Left ventricle myocardium superior (tissue), 1 donor: ENCODE data around the gene C9orf40. TPM values are rescaled to one million over a fixed set of nuclear protein-coding genes. Genes with fewer than 3 reads are reported as not detected.

ENCODE experiments used
- ATAC-seq: fragments of 200-7000 bp; cut with Tn5 transposase; one replicate; pipeline ENCODE4 v1.9.1; 2020; ENCODE audit warnings: mild to moderate bottlenecking, moderate library complexity
- DNase-seq: peaks from one replicate; pipeline ENCODE4 v3.0.0-alpha.2; 2020
- intact Hi-C: fragments of 100-400 bp; cut with micrococcal nuclease; formaldehyde crosslinking; loops from one replicate; pipeline ENCODE4 v1.11.0; 2022
- long read RNA-seq: library from polyadenylated mRNA; unstranded; transcript quantifications from one replicate; pipeline ENCODE4 v2.0.0, GENCODE V29; 2021
- total RNA-seq: library from RNA; stranded (reverse); fragmentation: NEBNext Ultra II Directional; extraction: Animal tissue kit (Norgen Biotek cat#: 25700); gene quantifications from one replicate; pipeline ENCODE4 v1.2.1, GENCODE V29; 2021
- donor health status: DM: no; HTN: yes; CAD: no; lungs with severe emphysema.

Gene C9orf40
- total RNA-seq: 2.3 TPM
- long read RNA-seq, transcript C9orf40-201 (2 exons, 2,327 nt): major isoform, 6 of 6 reads
- long read RNA-seq, partial matches to known transcripts: 0 of 6 reads
- long read RNA-seq, other reads (novel, unspliced or antisense): 0 of 6 reads

- intact Hi-C loops: no loop called here
- ATAC-seq: peak; percentile 99
- DNase-seq: peak; percentile 95
Measured at GRCh38 chr9:74952201-74953151, at the start of gene C9orf40. Gene C9orf40 (minus strand): TSS chr9:74952912. CDS start chr9:74952611, 301 bp downstream.

- intact Hi-C loops: loop anchor here (2.0 kb wide), 1 partner anchor 227 kb away; no protein-coding TSS in a partner anchor
- ATAC-seq (peak; percentile 81), DNase-seq (no peak)
Measured at GRCh38 chr9:75001719-75002421, 49.2 kb upstream of the C9orf40 start.

GRCh38 chr9:75000835-75001234 lies 48.1 kb upstream of the C9orf40 start:
- DNase-seq (no peak), ATAC-seq (no peak)
- intact Hi-C loops: loop anchor here (2.0 kb wide), 1 partner anchor 226 kb away; no protein-coding TSS in a partner anchor

GRCh38 chr9:74985041-74985440 lies 32.3 kb upstream of the C9orf40 start:
- DNase-seq (no peak), ATAC-seq (no peak)
- intact Hi-C loops: no loop called here

- intact Hi-C loops: no loop called here
- ATAC-seq (no peak), DNase-seq (no peak)
Measured at GRCh38 chr9:74983709-74984108, 31.0 kb upstream of the C9orf40 start.

- intact Hi-C loops: no loop called here
Measured at GRCh38 chr9:74979844-74980243, 27.1 kb upstream of the C9orf40 start.

GRCh38 chr9:74977287-74977686 lies 24.6 kb upstream of the C9orf40 start:
- intact Hi-C loops: no loop called here
- DNase-seq (no peak), ATAC-seq (no peak)

More at GRCh38 chr9:74979844-74980243, 27.1 kb upstream of the C9orf40 start:
- ATAC-seq: no peak
- no peak for DNase-seq

GRCh38 chr9:74975538-74975937 lies 22.8 kb upstream of the C9orf40 start:
- intact Hi-C loops: no loop called here
- ATAC-seq (no peak), DNase-seq (no peak)

GRCh38 chr9:74974558-74974957 lies 21.8 kb upstream of the C9orf40 start:
- intact Hi-C loops: no loop called here
- DNase-seq: no peak
- no peak for ATAC-seq

- intact Hi-C loops: no loop called here
- no peak for ATAC-seq
- DNase-seq: no peak
Measured at GRCh38 chr9:74973714-74974113, 21.0 kb upstream of the C9orf40 start.

GRCh38 chr9:74963056-74963455 lies 10.3 kb upstream of the C9orf40 start:
- intact Hi-C loops: no loop called here
- no peak for ATAC-seq
- DNase-seq: no peak

GRCh38 chr9:74961496-74961895 lies 8.8 kb upstream of the C9orf40 start:
- intact Hi-C loops: no loop called here
- no peak for DNase-seq
- ATAC-seq: no peak

GRCh38 chr9:74960561-74960960 lies 7.8 kb upstream of the C9orf40 start:
- intact Hi-C loops: no loop called here

GRCh38 chr9:74958587-74958986 lies 5.9 kb upstream of the C9orf40 start:
- intact Hi-C loops: no loop called here
- ATAC-seq: no peak

More at GRCh38 chr9:74960561-74960960, 7.8 kb upstream of the C9orf40 start:
- ATAC-seq (no peak), DNase-seq (no peak)

GRCh38 chr9:74953235-74953751 lies 581 bp upstream of the C9orf40 start:
- intact Hi-C loops: no loop called here
- no peak for DNase-seq
- ATAC-seq: no peak

More at GRCh38 chr9:74958587-74958986, 5.9 kb upstream of the C9orf40 start:
- DNase-seq: no peak

- intact Hi-C loops: no loop called here
- peak; percentile 47 for ATAC-seq
- peak; percentile 64 for DNase-seq
Measured at GRCh38 chr9:74951725-74952151, 974 bp downstream of the C9orf40 start.

- DNase-seq (no peak), ATAC-seq (no peak)
- intact Hi-C loops: no loop called here
Measured at GRCh38 chr9:74951107-74951720, 1.5 kb downstream of the C9orf40 start.

GRCh38 chr9:74949859-74950855 lies 2.6 kb downstream of the C9orf40 start:
- intact Hi-C loops: no loop called here

More at GRCh38 chr9:74949859-74950855, 2.6 kb downstream of the C9orf40 start:
- DNase-seq: no peak
- ATAC-seq: no peak
